Peyer's patch (tissue), 4 donors: ENCODE measurements around the gene FCMR.

ENCODE experiments used
- CTCF ChIP-seq, 6 experiments: fragments of 450-650 bp in 4 of 6; fragments of 200-600 bp in 2 of 6; sonication (generic) in 1 of 6; IDR thresholded peaks; one replicate each; pipeline ENCODE4 v1.5.1; 2017 to 2019; ENCODE audit warnings: antibody characterized with exemption in 6 of 6, mild to moderate bottlenecking in 3 of 6, moderate library complexity in 1 of 6
- POLR2A ChIP-seq, 2 donors: fragments of 450-650 bp; IDR thresholded peaks; one replicate each; pipeline ENCODE4 v1.5.1; 2017; ENCODE audit warnings: antibody characterized with exemption in 2 of 2, mild to moderate bottlenecking in 2 of 2, moderate library complexity in 2 of 2

GRCh38 chr1:206883876-206884275, 37.9 kb downstream of the FCMR start:
- TF ChIP-seq CTCF (IDR thresholded peaks at IDR 0.05) (no peak), POLR2A (IDR thresholded peaks at IDR 0.05) (no peak)
